OCI-LY3 (cell line): ENCODE measurements around the gene BCL11A.

Experiments
- H2AFZ ChIP-seq: fragments of 200-600, 300-600 bp; shearing (Covaris generic); 2 replicates; pipeline ENCODE4 v1.6.0; 2014; ENCODE audit warnings: antibody characterized with exemption, low read depth, low read length
- H3K27ac ChIP-seq: fragments of 200-600, 300-600 bp; sonication (generic); 2 replicates; pipeline ENCODE4 v1.5.1; 2014; ENCODE audit warnings: mild to moderate bottlenecking, low read length, moderate library complexity, mixed read lengths
- H3K27me3 ChIP-seq: fragments of 200-600, 300-600 bp; sonication (generic); 2 replicates; pipeline ENCODE4 v1.6.1; 2014; ENCODE audit warnings: low read depth, low read length, mixed read lengths
- H3K36me3 ChIP-seq: fragments of 200-600, 300-600 bp; sonication (generic); replicated peaks from 2 replicates; pipeline ENCODE3; 2014; ENCODE audit warnings: low read depth, low read length, mixed read lengths
- H3K4me1 ChIP-seq: fragments of 300-600, 200-600 bp; sonication (generic); 2 replicates; pipeline ENCODE4 v1.6.1; 2014; ENCODE audit warnings: low read length, mixed read lengths
- H3K4me2 ChIP-seq: fragments of 200-600, 300-600 bp; sonication (generic); 2 replicates; pipeline ENCODE4 v1.6.1; 2014; ENCODE audit warnings: low read length, mixed read lengths
- H3K4me3 ChIP-seq: fragments of 300-600, 200-600 bp; sonication (generic); 2 replicates; pipeline ENCODE4 v1.5.1; 2014; ENCODE audit warnings: antibody characterized with exemption, mild to moderate bottlenecking, low read length, moderate library complexity
- H3K79me2 ChIP-seq: fragments of 300-600, 200-600 bp; shearing (Covaris generic); 2 replicates; pipeline ENCODE4 v1.6.1; 2014; ENCODE audit warnings: mild to moderate bottlenecking, low read length, mixed read lengths
- H3K9ac ChIP-seq: fragments of 300-600, 200-600 bp; shearing (Covaris generic); 2 replicates; pipeline ENCODE4 v1.6.0; 2014; ENCODE audit warnings: mild to moderate bottlenecking, low read length, moderate library complexity
- H3K9me3 ChIP-seq: fragments of 200-600, 300-600 bp; shearing (Covaris generic); 2 replicates; pipeline ENCODE4 v1.6.1; 2014; ENCODE audit warnings: low read length, mixed read lengths; ENCODE audit not compliant: insufficient read depth
- H4K20me1 ChIP-seq: fragments of 200-600, 300-600 bp; sonication (generic); 2 replicates; pipeline ENCODE4 v1.6.1; 2016; ENCODE audit warnings: low read length, mixed read lengths; ENCODE audit not compliant: insufficient read depth
- CTCF ChIP-seq: fragments of 200-600, 300-600 bp; sonication (generic); IDR thresholded peaks from 2 replicates; pipeline ENCODE4 v1.5.1; 2014; ENCODE audit warnings: antibody characterized with exemption, low read length, low read depth
- EZH2phosphoT487 ChIP-seq: fragments of 200-600 bp; shearing (Covaris generic); IDR thresholded peaks from 2 replicates; pipeline ENCODE4 v1.6.1; 2018; ENCODE audit warnings: antibody characterized with exemption, mixed run types, low read depth

Gene BCL11A

GRCh38 chr2:60438653-60439052, 114.8 kb downstream of the BCL11A start:
- peaks cover 59% of the 10 kb centered on the region for H3K4me1 ChIP-seq
- H3K79me2 ChIP-seq = no peaks in the 10 kb centered on the region
- H3K9ac ChIP-seq = peak overlapping the region; percentile 74
- H3K27me3 ChIP-seq = no peaks in the 10 kb centered on the region
- TF ChIP-seq CTCF (no peak), EZH2phosphoT487 (no peak)
- H3K36me3 ChIP-seq = no peaks in the 10 kb centered on the region
- no peaks in the 10 kb centered on the region for H3K9me3 ChIP-seq
- H3K4me2 ChIP-seq = peak overlapping the region; percentile 82
- H4K20me1 ChIP-seq = no peaks in the 10 kb centered on the region
- H3K4me3 ChIP-seq = peak overlapping the region; percentile 70
- H2AFZ ChIP-seq = no peak overlapping the region
- peak overlapping the region; percentile 88 for H3K27ac ChIP-seq

GRCh38 chr2:60438131-60438530, 115.3 kb downstream of the BCL11A start:
- Histone ChIP-seq H3K4me1 (peaks cover 65% of the 10 kb centered on the region), H3K27me3 (no peaks in the 10 kb centered on the region), H4K20me1 (no peaks in the 10 kb centered on the region), H2AFZ (0 out of 2 replicates have a peak overlapping the region, but pooled peaks have one; percentile 22), H3K36me3 (no peaks in the 10 kb centered on the region), H3K4me3 (peak overlapping the region; percentile 70), H3K9ac (peak overlapping the region; percentile 74), H3K27ac (peak overlapping the region; percentile 88), H3K9me3 (no peaks in the 10 kb centered on the region), H3K79me2 (no peaks in the 10 kb centered on the region), H3K4me2 (peak overlapping the region; percentile 82)
- no peak for TF ChIP-seq CTCF
- no peak for TF ChIP-seq EZH2phosphoT487

GRCh38 chr2:60437080-60437696, 116.3 kb downstream of the BCL11A start:
- Histone ChIP-seq H3K27ac (peak overlapping the region; percentile 88), H3K4me2 (peak overlapping the region; percentile 82), H3K9ac (peak overlapping the region; percentile 74), H2AFZ (peak overlapping the region; percentile 60; the same call in 1 of the 2 replicates), H3K4me1 (peaks cover 70% of the 10 kb centered on the region), H3K36me3 (no peaks in the 10 kb centered on the region), H3K4me3 (peak overlapping the region; percentile 70), H3K79me2 (no peaks in the 10 kb centered on the region), H3K9me3 (no peaks in the 10 kb centered on the region), H3K27me3 (no peaks in the 10 kb centered on the region), H4K20me1 (no peaks in the 10 kb centered on the region)
- TF ChIP-seq EZH2phosphoT487 = no peak
- peak; percentile 33; the same call in 1 of the 2 replicates for TF ChIP-seq CTCF

- peaks cover 47% of the 10 kb centered on the region for H3K4me1 ChIP-seq
- no peaks in the 10 kb centered on the region for H4K20me1 ChIP-seq
- no peak overlapping the region for H2AFZ ChIP-seq
- peak overlapping the region; percentile 6; the same call in 1 of the 2 replicates for H3K4me2 ChIP-seq
- H3K36me3 ChIP-seq = no peaks in the 10 kb centered on the region
- H3K4me3 ChIP-seq = no peak overlapping the region
- no peak overlapping the region for H3K27ac ChIP-seq
- no peaks in the 10 kb centered on the region for H3K9me3 ChIP-seq
- TF ChIP-seq CTCF (no peak), EZH2phosphoT487 (no peak)
- H3K27me3 ChIP-seq = no peaks in the 10 kb centered on the region
- no peaks in the 10 kb centered on the region for H3K79me2 ChIP-seq
- no peak overlapping the region for H3K9ac ChIP-seq
Observed at GRCh38 chr2:60433018-60433596, 120.3 kb downstream of the BCL11A start.
